Ascending aorta (tissue), 2 donors: ENCODE data around the gene BAD. TPM values are rescaled to one million over a fixed set of nuclear protein-coding genes. Genes with fewer than 3 reads are reported as not detected.
A peak's percentile ranks its signal among the peaks of the same experiment; 100 is the strongest.

Source experiments
- DNase-seq, 2 donors: peaks; one replicate each; pipeline ENCODE4 v3.0.0-alpha.2; 2019; ENCODE audit warnings: low spot score in 2 of 2
- H3K27ac ChIP-seq, 2 donors: fragments of 200-600 bp; sonication (generic); one replicate each; pipeline ENCODE4 v1.5.1; 2016 to 2017; ENCODE audit warnings: mild to moderate bottlenecking in 1 of 2
- H3K27me3 ChIP-seq: fragments of 200-600 bp; sonication (generic); one replicate; pipeline ENCODE4 v1.5.1; 2017
- H3K36me3 ChIP-seq, 2 donors: fragments of 200-600 bp; sonication (generic); one replicate each; pipeline ENCODE4 v1.5.1; 2016
- H3K4me1 ChIP-seq, 2 donors: fragments of 200-600 bp; sonication (generic); one replicate each; pipeline ENCODE4 v1.5.1; 2016 to 2017; ENCODE audit warnings: mild to moderate bottlenecking in 1 of 2
- H3K4me3 ChIP-seq, 2 donors: fragments of 200-600 bp; sonication (generic); one replicate each; pipeline ENCODE4 v1.5.1; 2016 to 2017; ENCODE audit warnings: mild to moderate bottlenecking in 1 of 2
- H3K9me3 ChIP-seq, 2 donors: fragments of 200-600 bp; sonication (generic); one replicate each; pipeline ENCODE4 v1.5.1; 2016
- CTCF ChIP-seq, 3 experiments: fragments of 200-600 bp in 2 of 3; fragments of 450-650 bp in 1 of 3; sonication (generic) in 2 of 3; IDR thresholded peaks; one replicate each; pipeline ENCODE4 v1.5.1; 2016 to 2019; ENCODE audit warnings: antibody characterized with exemption in 3 of 3, mild to moderate bottlenecking in 1 of 3, moderate library complexity in 1 of 3
- intact Hi-C: fragments of 100-400 bp; cut with DNase I; formaldehyde crosslinking; loops from one replicate; pipeline ENCODE4 v1.15.1; 2023
- total RNA-seq: library from RNA; depleted of rRNA; stranded (reverse); fragments of >200 nt; gene quantifications from one replicate; pipeline ENCODE4 v1.1.0, GENCODE V29; 2016

BAD gene
- total RNA-seq, 1 donor from 2014 or later = 175 TPM

DNA sequence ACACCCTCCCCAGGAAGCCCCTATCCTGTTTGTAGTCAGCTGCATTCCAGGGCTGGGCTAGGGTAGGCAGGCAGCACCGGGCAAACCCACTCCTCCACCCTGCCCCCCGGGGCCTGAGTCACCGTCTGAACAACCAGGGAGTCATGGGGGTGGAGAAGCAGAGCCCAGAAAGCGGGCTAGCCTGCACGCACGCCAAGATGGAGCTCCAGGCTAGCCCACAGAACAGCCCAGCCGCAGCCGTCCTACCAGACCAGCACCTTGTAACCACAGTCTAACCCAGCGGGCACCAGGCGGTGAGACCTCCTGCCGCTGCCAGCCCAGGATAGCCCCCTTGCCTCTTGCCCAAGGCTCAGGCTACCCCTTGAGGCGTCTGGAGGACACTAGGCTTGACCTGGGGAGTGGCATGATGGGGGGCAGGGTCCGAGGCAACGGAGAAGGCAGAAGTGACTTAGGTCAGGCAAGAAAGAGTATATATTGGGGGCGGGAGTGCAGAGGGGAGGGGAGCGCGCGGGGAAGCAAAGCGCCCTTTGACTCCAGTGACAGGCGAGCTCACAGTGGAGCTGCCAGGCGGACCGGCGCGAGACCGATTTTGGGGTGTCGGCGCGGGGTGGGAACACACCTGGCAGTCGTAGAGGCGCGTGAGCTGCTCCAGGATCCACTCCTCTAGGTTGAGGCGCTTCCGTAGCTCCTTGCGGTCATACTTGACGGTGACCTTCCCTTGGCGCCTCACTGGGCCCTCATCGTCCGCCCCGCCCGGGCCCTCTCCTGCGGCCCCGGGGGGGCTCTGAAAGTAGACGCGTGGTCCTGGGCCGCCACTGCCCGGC lies 38.5 kb downstream of the BAD start:
- Histone ChIP-seq H3K4me1 (peaks cover 15 to 30% of the 10 kb centered on the region in 2 donors), H3K9me3 (no peaks in the 10 kb centered on the region), H3K4me3 (peak overlapping the region; percentile 68 to 79), H3K27ac (peak overlapping the region; percentile 80 to 94), H3K27me3 (no peaks in the 10 kb centered on the region), H3K36me3 (peaks cover 11 to 13% of the 10 kb centered on the region in 2 donors)
- TF ChIP-seq CTCF (IDR thresholded peaks at IDR 0.05) = no peak
- intact Hi-C loops = no loop called here
- peak; percentile 87 to 95 for DNase-seq

GRCh38 chr11:64245401-64245796 lies 39.1 kb downstream of the BAD start:
- peaks cover 15 to 26% of the 10 kb centered on the region in 2 donors for H3K4me1 ChIP-seq
- H3K4me3 ChIP-seq = peak overlapping the region; percentile 68 to 79
- peak overlapping the region; percentile 80 to 94 for H3K27ac ChIP-seq
- no peaks in the 10 kb centered on the region for H3K27me3 ChIP-seq
- no peaks in the 10 kb centered on the region for H3K9me3 ChIP-seq
- H3K36me3 ChIP-seq = peaks cover 11 to 13% of the 10 kb centered on the region in 2 donors
- intact Hi-C loops = no loop called here
- peak in 1 of 2 donors; percentile 85 for DNase-seq
- no peak for TF ChIP-seq CTCF (IDR thresholded peaks at IDR 0.05)

- no peak for TF ChIP-seq CTCF (IDR thresholded peaks at IDR 0.05)
- no peaks in the 10 kb centered on the region for H3K9me3 ChIP-seq
- peaks cover 11 to 13% of the 10 kb centered on the region in 2 donors for H3K36me3 ChIP-seq
- no peak for DNase-seq
- H3K27ac ChIP-seq = peak overlapping the region; percentile 80 to 94
- peaks cover 15 to 29% of the 10 kb centered on the region in 2 donors for H3K4me1 ChIP-seq
- intact Hi-C loops = no loop called here
- peak overlapping the region; percentile 68 to 79 for H3K4me3 ChIP-seq
- no peaks in the 10 kb centered on the region for H3K27me3 ChIP-seq
Observed at GRCh38 chr11:64244966-64245365, 39.5 kb downstream of the BAD start.

DNA sequence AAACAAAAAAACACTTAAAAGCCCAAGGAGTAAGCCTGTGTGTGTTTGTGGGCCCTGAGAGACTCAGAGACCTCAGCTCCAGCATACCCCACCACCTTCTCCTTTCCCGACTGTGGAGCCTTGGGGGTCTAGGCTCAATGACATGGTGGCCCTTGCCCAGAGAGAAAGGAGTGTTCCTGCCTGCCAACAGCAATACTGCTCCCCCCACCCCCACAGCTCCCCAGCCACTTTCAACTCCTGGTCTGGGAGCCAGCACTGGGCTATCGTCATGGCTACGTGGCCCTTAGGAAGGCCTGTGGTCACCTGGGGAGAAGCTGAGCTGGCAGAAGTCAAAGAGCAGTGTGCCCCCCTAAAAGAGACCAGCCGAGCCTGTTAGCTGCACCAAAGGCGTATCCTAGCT lies 40.4 kb downstream of the BAD start:
- H3K4me1 ChIP-seq = peaks cover 15 to 32% of the 10 kb centered on the region in 2 donors
- no peaks in the 10 kb centered on the region for H3K9me3 ChIP-seq
- no peak overlapping the region for H3K4me3 ChIP-seq
- DNase-seq = no peak
- H3K27ac ChIP-seq = peak overlapping the region; percentile 80 to 94
- peaks cover 11 to 13% of the 10 kb centered on the region in 2 donors for H3K36me3 ChIP-seq
- TF ChIP-seq CTCF (IDR thresholded peaks at IDR 0.05) = no peak
- H3K27me3 ChIP-seq = no peaks in the 10 kb centered on the region
- intact Hi-C loops = no loop called here

DNA sequence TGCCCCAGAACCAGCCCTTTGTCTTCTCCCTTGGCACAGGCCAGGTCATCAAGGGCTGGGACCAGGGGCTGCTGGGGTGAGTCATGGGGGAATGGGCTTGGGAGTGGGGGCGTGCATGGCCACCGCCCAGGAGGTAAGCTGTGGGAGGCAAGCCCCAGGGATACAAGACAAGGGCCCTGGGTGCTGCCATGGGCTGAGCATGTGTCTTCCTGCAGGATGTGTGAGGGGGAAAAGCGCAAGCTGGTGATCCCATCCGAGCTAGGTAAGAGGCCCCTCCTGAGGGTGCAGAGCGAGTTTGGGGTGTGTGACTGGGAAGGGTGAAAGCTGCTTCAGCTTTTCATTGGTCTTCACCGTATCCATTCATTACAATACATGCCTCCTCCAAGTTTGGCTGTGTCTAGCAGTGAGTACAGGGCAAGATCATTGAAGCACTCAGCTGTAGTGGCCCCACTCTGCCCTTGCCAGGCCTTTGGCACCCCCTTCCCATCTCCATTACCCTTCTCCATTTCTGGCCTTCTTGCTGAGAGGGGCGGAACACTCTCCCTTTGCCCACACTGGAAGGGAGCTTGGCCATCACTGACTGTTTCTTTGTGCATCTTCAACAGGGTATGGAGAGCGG lies 41.1 kb downstream of the BAD start:
- intact Hi-C loops = no loop called here
- H3K4me1 ChIP-seq = peaks cover 15 to 32% of the 10 kb centered on the region in 2 donors
- H3K36me3 ChIP-seq = peaks cover 15 to 19% of the 10 kb centered on the region in 2 donors
- peak overlapping the region in 1 of 2 donors; percentile 91 for H3K4me3 ChIP-seq
- no peak for TF ChIP-seq CTCF (IDR thresholded peaks at IDR 0.05)
- H3K27me3 ChIP-seq = no peaks in the 10 kb centered on the region
- peak overlapping the region in 1 of 2 donors; percentile 96 for H3K27ac ChIP-seq
- DNase-seq = no peak
- no peaks in the 10 kb centered on the region for H3K9me3 ChIP-seq
